ENCODE data around the gene ITPRIPL2.
A peak's percentile ranks its signal among the peaks of the same experiment; 100 is the strongest.

ITPRIPL2 gene

DNA sequence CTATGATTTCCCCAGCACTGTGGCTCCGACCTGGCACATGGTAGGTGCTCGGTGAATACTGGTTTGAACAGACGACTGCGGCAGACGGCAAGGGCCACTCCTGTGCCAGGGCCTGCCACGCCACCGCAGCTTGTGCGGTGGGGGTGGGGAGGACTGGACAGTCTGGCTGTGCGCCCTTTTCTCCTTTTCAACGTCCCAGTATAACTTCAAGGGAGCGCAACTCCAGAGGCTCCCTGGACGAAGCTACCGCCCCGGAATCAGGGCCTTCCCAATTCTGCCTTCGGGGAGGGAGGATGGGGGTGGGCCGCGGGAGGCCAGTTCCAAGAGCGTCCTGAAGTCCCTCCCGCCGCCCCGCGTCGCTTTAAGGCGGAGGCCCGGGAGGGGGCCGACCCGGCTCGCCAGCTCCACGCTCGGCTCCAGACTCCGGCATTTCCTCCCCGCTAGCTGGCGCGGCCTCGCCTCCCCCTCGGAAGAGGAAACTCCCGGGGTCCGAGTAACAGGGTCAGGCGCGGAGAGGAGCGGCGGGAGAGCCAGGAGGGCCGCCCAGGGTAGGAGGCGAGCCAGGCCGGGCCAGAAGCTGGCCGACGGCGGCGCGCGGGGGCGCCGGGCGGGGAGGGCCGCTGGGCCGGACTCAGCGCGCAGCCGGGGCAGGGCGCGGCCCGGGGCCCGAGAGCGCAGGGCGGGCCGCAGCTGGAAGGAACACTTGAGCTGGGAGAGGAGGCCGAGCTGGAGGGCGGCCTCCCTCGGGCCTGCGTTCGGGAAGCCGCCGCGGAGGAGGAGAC, at the start of gene ITPRIPL2:
TSS of gene ITPRIPL2 (plus strand) at position 388 of the 782 bp plus-strand sequence. CDS start 498 bp downstream, outside the sequence.
- DNase-seq, result no peak

DNA sequence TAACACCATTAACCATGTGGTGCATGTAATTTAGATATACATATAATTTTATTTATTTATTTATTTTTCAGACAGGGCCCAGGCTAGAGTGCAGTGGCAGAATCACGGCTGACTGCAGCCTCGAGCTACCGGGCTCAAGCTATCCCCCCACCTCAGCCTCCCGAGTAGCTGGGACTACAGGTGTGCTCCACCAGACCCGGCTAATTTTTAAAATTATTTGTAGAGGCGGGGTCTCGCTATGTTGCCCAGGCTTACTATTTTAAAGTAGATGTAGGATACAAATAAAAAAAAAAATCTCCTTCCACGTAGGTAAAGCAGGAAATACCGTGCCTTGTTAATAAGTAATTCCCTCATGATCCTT, 46.8 kb upstream of the ITPRIPL2 start:
- no peak for DNase-seq

DNA sequence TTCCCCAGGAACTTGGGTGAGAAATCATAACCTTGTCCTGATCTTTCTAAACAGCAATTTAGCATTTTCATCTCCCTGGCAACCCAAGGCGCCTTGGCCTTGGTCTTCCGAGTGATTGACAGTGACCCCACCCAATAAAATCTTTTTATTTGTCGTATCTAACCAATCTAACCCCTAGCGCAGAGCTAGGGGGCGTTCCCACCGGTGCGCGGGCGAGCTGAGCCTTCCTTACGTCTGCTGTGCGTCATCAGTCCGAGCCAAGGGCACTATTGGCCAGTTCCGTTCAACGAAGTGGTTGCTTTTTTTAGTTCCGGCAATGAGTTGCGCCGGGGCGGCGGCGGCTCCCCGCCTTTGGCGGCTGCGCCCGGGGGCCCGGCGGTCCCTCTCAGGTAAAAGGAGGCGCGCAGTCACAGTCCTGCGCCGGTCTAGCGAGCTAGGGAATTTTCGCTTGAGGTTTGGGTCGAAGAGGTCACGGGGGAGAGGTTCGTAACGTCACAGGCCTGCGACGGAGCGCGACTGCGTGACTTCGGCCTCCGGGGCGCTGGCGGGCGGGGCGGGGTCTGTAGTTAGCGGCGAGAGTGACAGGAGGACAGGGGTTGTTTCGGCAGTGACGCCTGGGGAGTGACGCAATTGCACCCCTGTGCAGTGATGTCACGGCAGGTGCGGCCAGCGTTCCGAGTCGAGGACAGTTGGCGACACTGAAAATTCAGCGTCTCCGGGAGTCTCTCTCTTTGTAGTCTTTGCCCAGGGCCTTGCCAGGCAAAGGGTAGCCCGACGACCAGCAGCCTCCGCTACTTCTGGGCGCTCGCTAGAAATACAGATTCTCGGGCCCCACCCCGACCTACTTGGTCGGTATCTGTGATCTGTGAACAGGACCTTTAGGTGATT, 46.2 kb upstream of the ITPRIPL2 start, which contains the start of gene COQ7:
TSS of gene COQ7 (plus strand) at position 266 of the 888 bp plus-strand sequence. CDS start at position 317, 51 bp downstream.
- DNase-seq, result peak; percentile 99

DNA sequence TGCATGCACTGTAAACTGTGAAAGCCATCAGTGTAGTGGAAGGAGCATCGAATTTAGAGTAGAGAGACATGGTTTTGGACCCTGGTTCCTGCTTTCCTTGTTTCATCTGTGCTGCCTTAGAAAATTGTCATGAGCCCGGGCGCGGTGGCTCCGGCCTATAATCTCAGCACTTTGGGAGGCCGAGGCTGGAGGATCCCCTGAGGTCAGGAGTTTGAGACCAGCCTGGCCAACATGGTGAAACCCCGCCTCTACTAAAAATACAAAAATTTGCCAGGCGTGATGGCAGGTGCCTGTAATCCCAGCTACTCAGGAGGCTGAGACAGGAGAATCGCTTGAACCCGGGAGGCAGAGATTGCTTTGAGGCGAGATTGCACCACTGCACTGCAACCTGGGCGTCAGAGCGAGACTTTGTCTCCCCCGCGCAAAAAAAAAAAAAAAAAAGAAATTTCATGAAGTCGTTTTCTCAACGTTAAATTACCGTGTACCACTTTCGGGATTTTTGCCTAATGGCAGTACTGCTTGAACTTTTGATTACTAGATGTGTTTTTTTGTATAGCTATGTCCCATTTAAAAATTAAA, 45.4 kb upstream of the ITPRIPL2 start:
- no peak for DNase-seq

DNA sequence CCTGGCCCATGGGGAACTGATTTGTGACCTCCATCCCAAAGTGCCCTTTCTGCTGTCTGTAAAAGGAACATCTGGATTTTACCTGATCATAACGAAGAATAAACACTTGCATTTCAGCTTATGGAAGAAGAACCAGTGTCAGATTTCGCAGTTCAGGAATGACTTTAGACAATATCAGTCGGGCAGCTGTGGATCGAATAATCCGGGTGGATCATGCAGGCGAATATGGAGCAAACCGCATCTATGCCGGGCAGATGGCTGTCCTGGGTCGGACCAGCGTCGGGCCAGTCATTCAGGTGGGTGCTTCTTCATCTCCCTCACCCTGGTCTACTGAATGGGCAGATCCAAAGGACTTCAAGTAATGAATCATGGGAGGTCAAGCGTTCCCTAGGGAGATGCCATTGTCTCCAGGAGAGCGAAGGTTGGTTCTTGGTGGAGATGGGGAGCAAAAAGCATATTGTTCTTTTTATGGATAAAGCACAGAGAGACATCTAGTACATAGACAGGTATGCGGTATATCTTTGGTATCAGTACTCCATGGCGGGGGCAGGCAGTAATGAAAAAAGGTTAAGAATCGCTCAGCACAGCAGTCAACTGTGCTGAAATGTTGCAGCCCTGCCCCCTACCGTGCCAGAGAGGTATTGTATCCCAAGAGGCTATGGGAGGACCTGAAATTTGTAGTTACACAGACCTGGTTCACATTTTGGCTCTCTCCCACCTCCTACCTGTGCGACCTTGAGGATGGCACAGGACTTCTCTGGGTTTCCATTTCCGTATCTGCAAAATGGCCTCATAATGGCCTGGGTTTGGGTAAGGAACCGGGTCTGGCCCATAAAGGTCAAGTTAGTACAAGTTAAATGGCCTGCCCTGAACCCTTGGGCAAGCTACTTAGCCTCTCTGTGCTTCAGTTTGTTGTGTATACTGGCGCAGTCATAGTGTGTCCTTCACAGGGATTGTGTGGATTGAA, 41.7 kb upstream of the ITPRIPL2 start:
- peak; percentile 64 for DNase-seq

DNA sequence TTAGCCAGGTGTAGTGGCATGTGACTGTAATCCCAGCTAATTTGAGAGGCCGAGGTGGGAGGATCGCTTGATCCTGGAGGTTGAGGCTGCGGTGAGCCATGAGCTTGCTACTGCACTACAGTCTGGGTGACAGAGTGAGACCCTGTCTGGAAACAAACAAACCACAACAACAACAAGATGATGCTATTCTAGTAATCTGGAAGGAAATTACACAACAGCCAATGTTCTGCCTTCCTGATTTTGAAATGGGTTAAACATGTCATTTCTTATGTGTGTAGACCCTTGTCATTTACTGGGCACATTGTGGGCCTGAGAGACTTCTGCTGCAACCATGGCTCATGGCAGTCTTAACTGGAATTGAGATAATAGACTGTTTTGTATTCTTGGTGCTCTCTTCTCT, 40.4 kb upstream of the ITPRIPL2 start:
- no peak for DNase-seq

DNA sequence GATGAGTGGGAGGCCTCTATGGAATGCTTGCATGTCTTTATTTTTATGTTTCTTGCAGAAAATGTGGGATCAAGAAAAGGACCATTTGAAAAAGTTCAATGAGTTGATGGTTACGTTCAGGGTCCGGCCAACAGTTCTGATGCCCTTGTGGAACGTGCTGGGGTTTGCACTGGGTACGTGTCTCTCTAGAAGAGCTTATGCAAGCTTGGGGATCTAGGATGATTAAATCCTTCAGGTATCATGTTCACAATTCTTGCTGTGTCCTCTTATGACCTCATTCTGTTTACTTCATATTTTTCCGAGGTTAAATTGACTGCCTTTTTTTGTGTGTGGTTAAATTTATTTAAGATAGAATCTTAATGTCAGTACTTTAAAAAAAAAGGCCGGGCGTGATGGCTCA, 39.9 kb upstream of the ITPRIPL2 start:
- no peak for DNase-seq

DNA sequence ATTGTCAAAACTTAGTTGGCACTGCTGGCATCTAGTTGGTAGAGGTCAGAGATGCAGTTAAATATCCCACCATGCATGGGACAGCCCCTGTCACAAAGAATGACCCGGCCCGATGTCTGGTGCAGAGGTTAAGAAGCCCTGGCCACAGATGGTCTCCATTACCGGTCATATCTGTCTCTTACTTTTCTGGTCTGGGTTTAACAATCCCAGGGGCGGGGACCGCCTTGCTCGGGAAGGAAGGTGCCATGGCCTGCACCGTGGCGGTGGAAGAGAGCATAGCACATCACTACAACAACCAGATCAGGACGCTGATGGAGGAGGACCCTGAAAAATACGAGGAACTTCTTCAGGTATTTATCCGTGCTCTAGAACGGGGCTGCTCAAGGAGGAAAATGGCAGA, 38.3 kb upstream of the ITPRIPL2 start:
- no peak for DNase-seq

DNA sequence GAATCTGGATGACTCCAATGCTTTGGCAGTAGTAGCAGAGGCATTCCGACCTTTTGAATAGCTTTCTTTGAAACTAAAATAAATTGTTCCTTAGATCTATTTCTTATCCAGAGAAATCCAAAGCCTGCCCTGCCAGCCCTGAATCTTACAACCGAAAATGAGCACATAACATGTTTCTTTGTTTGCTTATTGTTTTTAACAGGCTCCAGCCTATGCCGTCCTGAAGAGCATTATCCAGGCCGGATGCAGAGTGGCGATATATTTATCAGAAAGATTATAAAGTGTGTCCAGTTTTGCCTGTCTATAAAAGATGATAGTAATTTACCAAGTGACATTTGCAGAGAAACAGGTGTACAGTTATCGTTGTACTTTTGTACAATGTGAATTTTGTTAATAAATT, 35.9 kb upstream of the ITPRIPL2 start:
- DNase-seq, result no peak

DNA sequence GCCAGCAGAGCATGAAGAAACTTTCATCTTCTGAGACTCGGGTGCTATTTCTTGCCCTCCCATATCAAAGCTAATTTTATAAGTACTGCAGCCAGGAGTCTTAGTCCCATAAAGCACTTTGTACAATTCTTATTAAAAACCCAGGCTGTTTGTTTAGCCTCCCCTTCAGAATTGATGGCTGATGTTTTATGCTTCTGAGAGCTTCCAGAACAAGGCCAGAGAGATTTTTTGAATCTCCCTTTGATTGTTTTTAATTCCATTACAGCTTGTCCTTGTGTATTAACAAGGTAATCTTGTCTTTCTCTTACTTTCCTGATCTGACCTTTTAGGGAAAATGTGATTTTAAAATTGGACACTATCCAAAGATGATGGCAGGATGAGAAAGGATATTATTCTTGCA, 30.1 kb upstream of the ITPRIPL2 start:
- no peak for DNase-seq

DNA sequence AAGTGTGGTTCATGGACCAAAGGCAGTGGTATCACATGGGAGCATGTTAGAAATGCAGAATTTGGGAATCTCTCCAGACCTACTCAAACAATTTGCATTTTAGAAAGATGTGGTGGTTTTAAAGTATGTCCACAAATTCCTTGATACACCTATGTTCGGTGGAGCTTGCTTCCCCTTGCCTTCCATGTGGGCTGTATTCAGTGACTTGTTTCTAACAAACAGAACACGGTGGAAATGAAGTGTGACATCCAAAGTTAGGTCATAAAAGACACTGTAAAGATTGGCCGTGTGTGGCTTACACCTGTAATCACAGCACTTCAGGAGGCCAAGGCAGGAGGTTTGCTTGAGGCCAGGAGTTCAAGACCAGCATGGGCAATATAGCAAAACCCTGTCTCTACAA, 29.6 kb upstream of the ITPRIPL2 start:
- no peak for DNase-seq

DNA sequence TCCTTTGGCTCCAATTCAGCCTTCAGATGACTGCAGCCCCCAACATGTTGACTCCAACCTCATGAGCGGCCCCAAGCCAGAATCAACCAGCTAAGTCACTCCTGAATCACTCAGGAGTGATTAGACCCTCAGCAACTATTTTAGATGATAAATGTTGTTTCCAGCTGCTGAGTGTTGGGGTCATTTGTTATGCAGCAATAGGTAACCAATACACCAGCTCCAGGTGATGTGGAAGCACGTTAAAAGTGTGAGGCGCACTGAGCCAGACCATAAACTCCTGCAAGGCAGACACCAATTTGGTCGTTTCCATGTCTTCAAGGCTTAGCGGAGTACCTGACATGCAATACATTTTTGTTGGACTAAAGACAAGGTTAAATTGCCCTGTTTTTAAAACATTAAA, 28.9 kb upstream of the ITPRIPL2 start:
- no peak for DNase-seq

DNA sequence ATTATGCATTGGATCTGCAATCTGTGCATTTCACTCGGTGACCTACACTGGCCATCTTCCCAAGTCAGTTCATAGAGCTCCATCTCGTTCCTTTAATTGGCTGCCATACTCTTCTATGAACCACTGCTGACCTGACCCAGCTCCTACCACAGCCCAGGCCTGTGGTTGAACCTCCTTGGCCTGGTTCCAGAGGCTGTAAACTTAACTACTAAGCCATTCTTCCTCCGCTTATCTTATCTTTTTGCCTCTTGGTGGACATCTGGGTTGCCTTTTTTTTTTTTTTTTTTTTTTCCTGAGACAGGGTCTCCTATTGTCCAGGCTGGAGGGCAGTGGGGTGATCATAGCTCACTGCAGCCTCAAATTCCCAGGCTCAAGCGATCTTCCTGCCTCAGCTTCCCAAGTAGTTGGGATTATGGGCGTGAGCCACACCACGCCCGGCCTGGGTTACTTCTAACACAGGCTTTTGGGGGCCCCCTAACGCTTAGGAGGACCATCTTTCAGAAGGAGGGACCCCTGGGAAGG, 28.0 kb upstream of the ITPRIPL2 start:
- DNase-seq, result no peak

DNA sequence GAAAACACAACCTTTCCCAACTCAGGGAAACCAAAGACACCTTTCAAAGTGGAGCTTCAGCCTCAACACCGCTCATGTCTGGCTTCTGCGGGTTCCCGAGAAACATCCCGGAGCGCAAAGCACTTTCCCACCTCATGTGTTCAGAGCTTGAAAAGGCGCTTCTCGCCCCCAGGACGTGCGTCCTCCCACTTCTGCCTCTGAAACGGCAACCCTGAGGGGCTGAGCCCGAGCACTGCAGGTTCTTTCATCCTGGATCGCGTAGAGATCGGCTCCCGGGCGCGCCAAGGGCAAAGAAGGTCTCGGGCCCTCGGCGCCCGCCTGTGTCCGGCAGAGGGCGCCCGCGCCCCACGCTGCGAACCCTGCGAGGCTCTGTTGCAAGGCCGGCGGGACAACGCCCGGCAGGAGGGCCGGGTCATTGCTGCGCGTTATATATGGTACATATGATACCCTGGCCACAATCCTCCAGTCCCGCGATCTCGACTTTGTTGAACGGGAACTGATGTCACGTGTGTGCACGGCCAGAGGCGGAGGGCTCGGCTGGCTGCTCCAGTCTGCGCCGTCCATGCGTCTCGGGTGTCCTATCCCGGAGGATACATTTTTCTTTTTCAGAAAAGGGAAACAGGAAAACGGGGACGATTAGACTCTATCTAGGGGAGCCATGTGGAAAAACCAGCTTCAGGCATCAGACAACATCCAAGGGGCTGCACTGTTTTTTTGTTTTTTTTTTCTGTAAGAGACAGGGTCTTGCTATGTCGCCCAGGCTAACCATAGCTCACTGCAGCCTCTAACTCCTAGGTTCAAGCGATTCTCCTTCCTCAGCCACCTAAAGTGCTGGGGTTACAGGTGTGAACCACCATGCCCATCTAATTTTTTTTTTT, 27.2 kb upstream of the ITPRIPL2 start:
- DNase-seq, result peak; percentile 73

DNA sequence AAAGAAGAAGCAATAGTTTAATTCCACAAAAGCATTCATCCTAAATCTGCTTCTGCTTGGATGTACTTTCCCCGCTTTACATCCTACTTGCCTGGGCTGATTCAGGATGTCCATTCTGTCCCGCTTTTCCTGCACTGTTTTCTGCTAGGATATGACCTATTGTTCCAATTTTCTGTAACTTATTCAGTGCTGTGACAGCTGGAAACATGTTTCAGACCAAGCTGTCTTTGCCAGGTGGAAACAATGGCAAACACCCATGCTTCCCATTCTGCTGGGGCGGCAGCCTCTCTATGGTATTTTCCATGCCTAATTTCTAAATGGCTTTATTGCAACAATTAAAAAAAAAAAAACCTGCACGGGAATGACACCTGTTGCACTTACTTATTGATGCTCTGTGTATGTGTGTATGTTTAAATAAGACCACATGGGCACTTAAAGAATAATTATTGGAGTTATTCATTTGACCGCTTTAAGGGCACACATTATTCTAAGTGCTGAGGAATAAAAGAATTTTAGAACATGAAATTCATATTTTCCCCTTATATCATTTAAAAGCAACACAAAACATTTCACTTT, 25.3 kb upstream of the ITPRIPL2 start:
- no peak for DNase-seq

DNA sequence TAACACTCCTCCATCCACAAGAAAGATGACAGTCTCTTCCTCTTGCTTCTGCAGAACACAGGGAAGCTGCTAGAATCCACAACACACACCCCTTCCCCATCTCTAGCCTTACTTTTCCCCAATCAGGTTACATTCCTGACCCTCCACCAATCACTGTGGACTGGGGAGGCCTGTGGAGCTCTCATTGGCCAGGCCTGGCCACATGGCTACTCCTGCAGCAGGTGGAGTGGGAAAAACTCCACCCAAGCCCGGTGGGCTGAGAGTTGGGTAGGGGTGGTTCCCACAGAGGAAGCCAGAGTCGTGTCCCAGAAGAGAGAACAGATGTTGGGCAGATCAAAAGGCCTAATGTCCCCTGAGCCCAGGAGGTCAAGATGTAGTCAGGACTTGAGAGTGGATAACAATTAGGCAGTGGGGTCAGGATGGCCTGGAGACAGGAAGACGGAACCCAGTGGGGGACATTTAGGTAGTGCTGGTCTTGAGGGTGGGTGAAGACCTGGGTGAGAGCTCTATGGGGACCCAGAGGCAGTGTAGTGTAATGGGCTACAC, 24.3 kb upstream of the ITPRIPL2 start:
- DNase-seq, result no peak

DNA sequence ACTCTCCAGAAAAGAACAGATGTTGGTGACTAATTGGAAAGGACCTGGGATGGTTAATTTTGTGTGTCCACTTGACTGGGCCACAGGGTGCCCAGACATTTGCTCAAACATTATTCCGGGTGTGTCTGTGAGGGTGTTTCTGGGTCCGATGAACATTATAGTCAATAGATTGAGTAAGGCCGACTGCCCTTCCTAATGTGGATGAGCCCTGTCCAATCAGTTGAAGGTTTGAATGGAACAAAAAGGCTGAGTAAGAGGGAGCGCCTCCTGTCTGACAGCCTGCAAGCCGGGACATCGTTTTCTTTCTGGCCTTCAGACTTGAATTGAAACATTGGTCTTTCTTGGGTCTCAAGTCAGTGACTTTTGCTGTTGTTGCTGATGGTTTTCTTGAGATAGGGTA, 22.8 kb upstream of the ITPRIPL2 start:
- DNase-seq, result no peak

DNA sequence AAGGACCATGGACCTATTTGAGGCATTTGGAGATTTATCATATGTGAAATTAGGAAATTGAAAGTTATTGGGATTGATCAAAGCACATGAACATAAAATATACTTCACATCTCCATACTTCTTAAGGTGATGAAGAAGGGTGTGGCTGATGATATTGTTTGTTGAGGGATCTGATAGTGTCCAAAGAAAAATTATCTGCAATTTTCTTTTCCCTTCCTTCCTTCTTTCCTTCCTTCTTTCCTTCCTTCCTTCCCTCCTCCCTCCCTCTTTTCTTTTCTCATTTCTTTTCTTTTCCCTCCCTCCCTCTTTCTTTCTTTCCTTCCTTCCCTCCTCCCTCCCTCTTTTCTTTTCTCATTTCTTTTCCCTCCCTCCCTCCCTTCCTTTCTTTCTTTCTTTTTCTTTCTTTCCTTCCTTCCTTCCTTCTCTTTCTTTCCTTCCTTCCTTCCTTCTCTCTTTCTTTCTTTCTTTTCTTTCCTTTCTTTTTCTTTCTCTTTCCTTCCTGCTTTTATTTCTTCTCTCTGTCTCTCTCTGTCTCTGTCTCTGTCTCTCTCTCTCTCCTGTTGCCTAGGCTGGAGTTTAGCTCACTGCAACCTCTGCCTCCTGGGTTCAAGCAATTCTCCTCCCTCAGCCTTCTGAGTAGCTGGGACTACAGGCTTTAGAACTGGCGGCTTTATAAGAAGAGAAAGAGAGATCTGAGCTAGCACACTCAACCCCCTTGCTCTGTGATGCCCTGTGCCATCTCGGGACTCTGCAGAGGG, 20.9 kb upstream of the ITPRIPL2 start:
- no peak for DNase-seq
